Peyer's patch (tissue), 4 donors: ENCODE data around the gene NDUFS8.

Source experiments
- CTCF ChIP-seq, 6 experiments: fragments of 450-650 bp in 4 of 6; fragments of 200-600 bp in 2 of 6; sonication (generic) in 1 of 6; IDR thresholded peaks; one replicate each; pipeline ENCODE4 v1.5.1; 2017 to 2019; ENCODE audit warnings: antibody characterized with exemption in 6 of 6, mild to moderate bottlenecking in 3 of 6, moderate library complexity in 1 of 6
- POLR2A ChIP-seq, 2 donors: fragments of 450-650 bp; IDR thresholded peaks; one replicate each; pipeline ENCODE4 v1.5.1; 2017; ENCODE audit warnings: antibody characterized with exemption in 2 of 2, mild to moderate bottlenecking in 2 of 2, moderate library complexity in 2 of 2

DNA sequence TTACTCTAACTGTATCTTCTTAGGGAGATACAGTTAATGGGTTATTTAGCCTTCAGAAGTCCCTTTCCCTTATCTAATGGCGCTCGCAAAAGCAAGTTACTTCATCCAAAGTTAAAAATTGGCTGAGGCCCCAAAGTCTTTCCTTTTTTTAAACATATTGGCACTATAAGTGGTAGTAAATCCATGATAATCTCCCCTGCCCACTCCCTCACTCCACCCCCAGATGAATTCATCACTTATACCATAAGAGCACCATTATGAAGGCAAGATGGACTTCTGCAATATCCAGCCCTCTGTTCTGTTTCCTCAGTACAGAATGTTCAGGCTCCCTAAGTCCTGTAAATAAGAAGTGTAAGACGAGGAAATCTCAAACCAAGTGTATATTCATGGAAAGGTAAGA is 53.0 kb downstream of the NDUFS8 start:
- TF ChIP-seq CTCF (IDR thresholded peaks at IDR 0.05) (no peak), POLR2A (IDR thresholded peaks at IDR 0.05) (no peak)
